ENCODE results near the gene SOAT2. TPM values are rescaled to one million over a fixed set of nuclear protein-coding genes. Genes with fewer than 3 reads are reported as not detected.
"Not testable (repeated sequence)": the region's sequence is repeated elsewhere in the genome, so short reads cannot be mapped to it uniquely, and the experiment has no call there.

SOAT2 gene
- total RNA-seq, 1 experiment from 2014 or later: not detected

DNA sequence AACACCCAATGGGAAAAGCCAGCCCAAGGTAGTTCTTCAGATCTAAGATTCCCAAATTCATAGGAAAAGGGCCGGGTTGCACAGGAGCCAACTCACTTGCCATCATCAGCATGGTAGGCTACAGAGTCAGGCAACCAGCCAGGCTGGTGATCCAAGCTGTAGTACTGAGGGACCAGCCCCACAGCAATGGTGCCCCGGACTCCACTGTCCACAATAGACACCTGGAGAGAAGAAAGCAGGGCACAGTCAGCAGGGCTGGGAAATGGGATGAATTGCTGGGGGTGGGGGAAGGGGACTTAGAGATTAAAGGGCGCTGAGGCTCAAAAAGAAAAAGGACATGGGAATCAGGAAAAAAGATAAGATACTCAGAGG is 28.3 kb upstream of the SOAT2 start:
- no peak for DNase-seq
- no peaks in the 10 kb centered on the region for H3K9me3 ChIP-seq
- H3K36me3 ChIP-seq: peaks cover 14% of the 10 kb centered on the region
- H3K27me3 ChIP-seq: no peaks in the 10 kb centered on the region
- H3K4me3 ChIP-seq: no peak overlapping the region

DNA sequence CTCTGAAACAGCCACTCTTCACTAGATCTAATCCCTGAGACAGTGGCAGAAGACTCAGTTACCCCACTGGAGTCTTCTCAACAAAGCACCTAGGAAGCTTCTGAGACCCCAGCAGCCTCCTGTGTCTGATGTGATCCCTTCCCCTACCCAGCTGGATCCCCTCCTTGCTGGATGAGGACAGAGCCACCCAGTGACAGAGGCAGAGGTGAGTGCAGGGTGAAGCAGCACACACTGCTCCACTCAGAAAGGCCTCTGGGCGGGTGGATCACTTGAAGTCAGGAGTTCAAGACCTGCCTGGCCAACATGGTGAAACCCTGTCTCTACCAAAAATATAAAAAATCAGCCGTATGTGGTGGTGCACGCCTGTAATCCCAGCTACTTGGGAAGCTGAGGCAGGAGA is 26.8 kb upstream of the SOAT2 start:
- no peak for DNase-seq
- Histone ChIP-seq H3K27me3 (no peaks in the 10 kb centered on the region), H3K4me3 (no peak overlapping the region), H3K36me3 (peaks cover 8% of the 10 kb centered on the region), H3K9me3 (no peaks in the 10 kb centered on the region)

DNA sequence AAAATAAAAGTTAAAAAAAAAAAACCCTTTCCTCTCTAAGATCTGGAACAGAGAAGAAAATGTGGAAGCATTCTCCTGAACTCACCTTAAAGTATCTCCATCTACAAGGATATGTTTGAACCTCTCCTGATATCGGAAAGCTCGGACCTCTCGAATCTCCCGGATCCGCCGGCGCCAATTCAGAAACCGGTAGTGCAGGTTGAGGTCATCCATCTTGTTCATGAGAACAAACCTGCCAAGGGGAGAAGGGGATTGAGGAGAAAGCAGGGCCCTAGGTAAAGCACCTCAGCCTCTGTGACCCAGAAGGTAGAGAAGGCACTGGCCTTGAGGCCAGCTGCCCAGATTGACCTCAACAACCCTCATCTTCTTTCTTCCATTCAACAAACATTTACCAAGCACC is 26.3 kb upstream of the SOAT2 start:
- no peak overlapping the region for H3K4me3 ChIP-seq
- H3K9me3 ChIP-seq: no peaks in the 10 kb centered on the region
- DNase-seq: no peak
- no peaks in the 10 kb centered on the region for H3K27me3 ChIP-seq
- peaks cover 8% of the 10 kb centered on the region for H3K36me3 ChIP-seq

DNA sequence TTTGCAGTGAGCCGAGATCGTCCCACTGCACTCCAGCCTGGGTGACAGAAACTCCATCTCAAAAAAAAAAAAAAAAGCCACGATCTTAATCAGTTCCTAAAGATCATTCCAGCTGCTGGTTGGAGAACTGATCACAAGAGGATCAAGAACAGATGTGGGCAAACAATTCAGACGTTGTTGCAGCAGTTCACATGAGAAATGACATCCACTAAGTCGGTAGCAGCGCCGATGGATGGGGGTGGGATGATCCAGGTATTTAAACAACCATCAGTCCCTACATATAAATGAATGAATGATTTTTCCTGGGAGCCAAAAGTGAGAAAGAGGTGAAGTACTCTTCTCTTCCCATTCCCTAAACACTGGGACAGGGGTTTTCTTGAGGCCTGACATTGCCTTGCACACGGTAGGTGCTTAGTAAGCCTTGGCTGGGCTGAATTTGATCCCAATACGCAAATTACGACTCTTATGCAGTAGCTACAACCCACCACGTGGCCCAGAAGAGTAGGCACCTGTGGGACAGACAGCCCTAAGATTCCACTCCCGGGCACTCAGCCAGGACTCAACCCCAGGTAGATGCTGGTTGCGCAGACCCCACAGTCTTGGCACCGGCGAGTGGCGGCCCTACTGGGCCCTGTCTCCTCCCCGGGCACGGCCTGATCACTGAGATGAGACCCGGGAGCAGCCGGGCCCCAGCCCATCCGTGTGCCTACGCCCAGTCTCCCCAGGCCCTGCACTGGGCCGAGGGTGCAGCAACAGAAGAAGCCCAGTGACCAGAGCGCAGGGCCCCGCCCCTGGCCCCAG is 24.7 kb upstream of the SOAT2 start:
- peak overlapping the region; percentile 65 for H3K4me3 ChIP-seq
- H3K36me3 ChIP-seq: peaks cover 8% of the 10 kb centered on the region
- 0 out of 2 replicates have a peak, but pooled peaks cover 2% of the 10 kb centered on the region for H3K9me3 ChIP-seq
- no peak for DNase-seq
- H3K27me3 ChIP-seq: no peaks in the 10 kb centered on the region

DNA sequence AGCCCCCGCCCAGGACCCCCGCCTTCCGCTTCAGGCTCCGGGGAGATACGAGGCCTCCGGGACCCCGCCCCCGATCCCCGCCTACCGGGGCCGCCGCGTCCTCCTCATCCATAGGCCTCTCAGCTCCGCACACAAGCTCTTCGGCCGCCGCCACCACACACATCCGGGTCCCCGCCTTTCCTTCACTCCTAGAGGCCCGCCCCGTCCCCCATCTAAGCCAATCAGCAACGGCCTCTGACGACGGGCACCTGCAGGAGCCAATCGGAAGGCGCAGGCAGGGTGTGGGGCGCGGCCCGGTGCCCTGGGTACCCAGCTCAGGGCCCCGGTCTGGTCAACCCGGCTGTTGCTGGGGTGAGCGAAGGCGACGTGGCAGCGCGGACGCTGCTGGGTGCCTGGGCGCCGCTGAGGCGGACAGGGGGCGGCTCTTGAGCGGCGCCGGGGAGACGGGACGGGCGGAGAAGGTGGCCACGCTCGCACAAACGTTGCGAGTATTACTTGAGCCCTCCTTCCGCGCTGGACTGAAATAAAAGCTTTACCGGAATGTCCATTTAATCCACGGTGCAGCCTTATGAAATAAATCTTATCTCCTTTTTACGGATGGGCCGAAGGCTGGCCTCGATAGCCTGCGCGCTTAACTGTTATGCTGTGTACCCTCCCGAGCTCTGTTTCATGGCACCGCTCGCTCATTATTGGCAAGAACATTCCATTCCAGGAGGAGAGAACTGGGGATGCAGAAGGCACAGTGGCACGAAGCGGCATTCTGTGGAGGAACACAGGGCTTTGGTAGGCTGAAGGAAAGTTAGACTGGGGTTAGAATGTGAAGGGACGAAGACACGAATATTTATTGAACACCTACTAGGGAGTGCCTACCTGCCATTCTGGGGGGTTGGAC is 23.8 kb upstream of the SOAT2 start, which contains the start of gene SPRYD3:
SPRYD3 (minus strand) TSS at position 165 of the 892 bp plus-strand sequence; CDS start at position 108, 57 bp downstream.
- H3K36me3 ChIP-seq: peaks cover 8% of the 10 kb centered on the region
- H3K27me3 ChIP-seq: no peaks in the 10 kb centered on the region

DNA sequence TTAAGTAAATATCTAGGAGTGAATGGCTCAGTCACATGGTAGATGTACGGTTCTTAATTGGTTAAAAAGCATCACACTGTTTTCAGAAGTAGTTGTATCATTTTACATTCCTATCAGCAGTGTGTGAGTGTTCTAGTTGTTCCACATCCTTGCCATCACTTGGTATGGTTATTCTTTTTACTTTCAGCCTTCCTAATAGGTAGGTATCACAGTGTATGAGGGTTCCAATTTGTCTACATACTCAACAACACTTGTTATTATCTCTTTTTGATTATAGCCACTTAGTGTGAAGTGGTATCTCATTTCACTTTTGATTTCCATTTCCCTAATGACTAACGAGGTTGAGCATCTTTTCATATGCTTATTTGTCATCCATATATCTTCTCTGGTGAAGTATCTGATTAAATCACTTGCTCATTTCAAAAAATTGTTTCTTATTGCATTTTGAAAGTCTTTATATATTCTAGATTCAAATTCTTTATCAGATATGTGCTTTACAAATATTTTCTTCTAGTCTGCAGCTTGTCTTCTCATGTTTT is 20.6 kb upstream of the SOAT2 start:
- no peak for DNase-seq
- Histone ChIP-seq H3K4me3 (no peak overlapping the region), H3K27me3 (no peaks in the 10 kb centered on the region), H3K36me3 (no peaks in the 10 kb centered on the region), H3K9me3 (peaks cover 2% of the 10 kb centered on the region; the same call in 1 of the 2 replicates)

More for the DNA sequence above, 23.8 kb upstream of the SOAT2 start, which contains the start of gene SPRYD3:
- Histone ChIP-seq H3K9me3 (peaks cover 2% of the 10 kb centered on the region; the same call in 1 of the 2 replicates), H3K4me3 (peak within 1 kb of the TSS; percentile 65)
- DNase-seq: peak; percentile 99

DNA sequence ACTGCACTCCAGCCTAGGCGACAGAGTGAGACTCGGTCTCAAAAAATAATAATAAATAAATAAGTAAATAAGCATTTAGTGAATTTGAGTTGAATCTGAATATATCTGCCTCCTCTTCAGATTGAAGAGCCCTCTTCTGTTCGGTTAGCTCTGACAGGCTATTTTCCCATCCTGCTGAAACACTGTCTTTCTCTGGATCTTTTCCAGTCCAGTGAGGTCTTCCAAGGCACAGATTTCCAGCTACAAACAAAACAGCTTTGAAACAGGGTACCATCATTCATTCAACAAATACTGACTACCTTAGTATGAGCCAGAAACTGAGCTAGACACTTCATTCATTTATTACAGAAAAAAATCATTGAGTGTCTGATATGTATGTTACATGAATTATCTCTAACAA is 16.9 kb upstream of the SOAT2 start:
- no peaks in the 10 kb centered on the region for H3K36me3 ChIP-seq
- no peak overlapping the region for H3K4me3 ChIP-seq
- H3K27me3 ChIP-seq: no peaks in the 10 kb centered on the region
- no peak for DNase-seq
- H3K9me3 ChIP-seq: peaks cover 2% of the 10 kb centered on the region; the same call in 1 of the 2 replicates

DNA sequence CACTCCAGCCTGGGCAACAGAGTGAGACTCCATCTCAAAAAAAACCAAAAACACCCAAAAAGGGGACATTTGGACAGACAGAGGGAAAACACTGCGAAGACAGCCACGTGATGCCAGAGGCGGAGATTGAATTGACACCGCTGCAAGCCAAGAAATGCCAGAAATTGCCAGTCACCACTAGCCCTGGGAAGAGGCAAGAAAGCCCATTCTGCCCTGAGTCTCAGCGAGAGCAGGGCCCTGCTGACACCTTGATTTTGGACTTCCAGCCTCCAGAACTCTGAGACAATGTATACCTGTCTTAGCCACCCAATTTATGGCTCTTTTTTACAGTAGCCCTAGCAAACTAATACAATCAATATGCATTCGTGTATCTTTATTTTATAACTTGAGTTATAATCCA is 13.2 kb upstream of the SOAT2 start:
- Histone ChIP-seq H3K4me3 (no peak overlapping the region), H3K27me3 (no peaks in the 10 kb centered on the region)

DNA sequence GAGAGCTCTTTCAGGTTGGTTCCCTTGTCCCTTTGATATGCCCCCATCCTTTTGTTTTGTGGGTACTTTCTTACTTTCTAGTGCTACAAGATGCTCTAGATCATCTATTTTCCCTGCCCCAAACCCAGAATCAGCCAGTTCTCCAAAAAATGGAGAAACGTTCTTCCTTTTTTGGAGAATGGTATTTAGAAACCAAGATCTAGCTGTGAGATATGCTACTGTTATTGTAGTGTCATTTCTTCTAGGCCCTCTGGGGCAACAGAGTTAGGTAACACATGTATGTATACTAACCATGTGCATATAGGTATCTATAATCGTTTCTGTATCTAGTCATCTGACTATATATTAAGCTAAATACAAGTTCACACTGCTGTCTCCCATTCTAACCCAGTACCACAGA is 12.7 kb upstream of the SOAT2 start:
- Histone ChIP-seq H3K9me3 (no peaks in the 10 kb centered on the region), H3K36me3 (no peaks in the 10 kb centered on the region), H3K27me3 (no peaks in the 10 kb centered on the region), H3K4me3 (no peak overlapping the region)
- no peak for DNase-seq

More for the DNA sequence above, 13.2 kb upstream of the SOAT2 start:
- H3K36me3 ChIP-seq: no peaks in the 10 kb centered on the region
- no peak for DNase-seq
- no peaks in the 10 kb centered on the region for H3K9me3 ChIP-seq

DNA sequence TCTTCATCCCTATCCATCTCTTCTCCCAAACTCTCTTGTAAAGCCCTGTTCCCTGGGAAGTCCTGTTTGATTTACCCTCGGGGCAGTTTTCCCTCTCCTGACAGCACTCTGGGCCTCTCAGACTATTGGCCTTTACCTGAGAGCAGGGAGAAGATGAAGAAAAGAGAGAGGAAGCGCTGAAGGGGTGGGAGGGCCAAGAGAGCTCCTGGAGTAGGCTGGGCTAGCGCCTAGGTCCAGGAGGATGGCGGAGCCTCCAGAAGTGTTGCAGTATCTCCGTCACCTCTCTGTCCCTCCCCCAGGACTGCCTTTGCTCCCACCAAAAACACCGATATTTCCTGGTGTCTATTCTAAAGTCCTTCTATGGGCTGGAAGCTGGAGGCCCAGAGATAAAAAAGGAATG is 11.5 kb upstream of the SOAT2 start:
- Histone ChIP-seq H3K9me3 (no peaks in the 10 kb centered on the region), H3K36me3 (no peaks in the 10 kb centered on the region), H3K4me3 (no peak overlapping the region), H3K27me3 (no peaks in the 10 kb centered on the region)
- no peak for DNase-seq

DNA sequence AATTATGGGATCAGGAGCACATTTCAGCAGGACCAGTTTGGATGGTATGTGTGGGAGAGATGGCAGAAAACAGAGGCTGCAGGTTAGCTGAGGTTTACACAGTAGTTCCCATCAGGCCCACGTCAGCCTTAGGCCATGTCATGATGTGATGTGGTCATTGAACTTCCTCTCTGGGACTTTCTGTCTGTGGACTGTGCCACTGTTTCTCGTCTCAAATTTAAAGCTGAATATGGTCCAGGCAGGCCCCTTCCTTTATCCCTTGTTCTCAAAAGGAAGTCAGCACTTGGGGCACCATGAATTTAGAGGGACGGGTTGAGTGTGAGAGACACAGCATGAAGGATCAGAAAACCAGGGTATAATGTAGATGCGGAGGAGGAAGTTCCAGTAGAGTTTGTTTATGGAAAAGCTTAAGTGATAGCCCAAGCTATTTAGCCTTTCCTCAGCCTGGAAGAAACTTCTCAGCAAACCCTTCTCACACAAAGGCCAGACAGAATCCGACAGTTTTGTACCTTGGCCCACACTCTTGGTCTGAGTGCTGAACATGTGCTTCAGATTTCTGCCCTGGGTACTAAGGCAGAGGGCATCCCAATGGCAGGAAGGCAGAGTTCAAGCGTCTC is 9.4 kb upstream of the SOAT2 start:
- no peaks in the 10 kb centered on the region for H3K36me3 ChIP-seq
- no peaks in the 10 kb centered on the region for H3K9me3 ChIP-seq
- DNase-seq: no peak
- H3K4me3 ChIP-seq: no peak overlapping the region
- H3K27me3 ChIP-seq: no peaks in the 10 kb centered on the region

DNA sequence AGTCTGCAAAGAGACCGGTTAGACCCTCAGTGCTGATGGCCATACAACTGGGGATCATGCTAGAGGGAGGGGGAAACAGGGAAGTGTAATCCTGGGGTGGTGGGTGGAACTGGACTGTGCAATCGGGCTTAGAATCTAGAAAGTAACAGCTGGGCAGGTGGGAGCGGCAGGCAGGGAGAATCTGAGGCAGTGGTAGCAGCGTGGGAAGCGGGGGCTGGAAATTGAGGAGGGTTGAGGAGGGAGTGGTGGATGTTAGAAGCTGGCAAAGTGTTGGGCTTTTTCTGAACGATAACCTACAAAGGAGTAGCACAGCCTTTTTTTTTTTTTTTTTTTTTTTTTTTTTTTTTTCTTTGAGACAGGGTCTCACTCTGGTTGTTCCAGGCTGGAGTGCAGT is 8.9 kb upstream of the SOAT2 start:
- H3K27me3 ChIP-seq: no peaks in the 10 kb centered on the region
- DNase-seq: no peak
- no peak overlapping the region for H3K4me3 ChIP-seq
- H3K9me3 ChIP-seq: no peaks in the 10 kb centered on the region
- H3K36me3 ChIP-seq: no peaks in the 10 kb centered on the region

DNA sequence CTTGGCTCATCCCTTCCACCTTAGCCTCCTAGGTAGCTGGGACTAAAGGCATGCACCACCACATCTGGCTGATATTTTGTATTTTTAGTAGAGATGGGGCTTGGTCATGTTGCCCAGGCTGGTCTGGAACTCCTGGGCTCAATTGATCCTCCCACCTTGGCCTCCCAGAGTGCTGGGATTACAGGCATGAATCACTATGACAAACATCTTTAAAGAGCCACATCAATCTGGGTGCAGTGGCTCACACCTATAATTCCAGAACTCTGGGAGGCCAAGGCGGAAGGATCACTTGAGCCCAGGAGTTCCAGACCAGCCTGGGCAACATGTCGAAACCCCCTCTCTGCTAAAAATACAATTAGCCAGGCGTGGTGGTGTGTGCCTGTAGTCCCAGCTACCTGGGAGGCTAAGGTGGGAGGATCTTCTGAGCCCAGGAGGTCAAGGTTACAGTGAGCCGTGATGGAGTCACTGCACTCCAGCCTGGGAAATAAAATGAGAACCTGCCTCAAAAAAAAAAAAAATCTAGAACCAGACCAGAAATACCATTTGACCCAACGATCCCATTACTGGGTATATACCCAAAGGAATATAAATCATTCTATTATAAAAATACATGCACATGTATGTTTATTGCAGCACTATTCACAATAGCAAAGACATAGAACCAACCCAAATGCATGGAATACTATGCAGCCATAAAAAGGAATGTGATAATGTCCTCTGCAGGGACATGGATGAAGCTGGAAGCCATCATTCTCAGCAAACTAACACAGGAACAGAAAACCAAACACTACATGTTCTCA is 8.3 kb upstream of the SOAT2 start:
- DNase-seq: peak; percentile 51
- not testable (repeated sequence) for H3K9me3 ChIP-seq, H3K27me3 ChIP-seq, H3K4me3 ChIP-seq, H3K36me3 ChIP-seq

DNA sequence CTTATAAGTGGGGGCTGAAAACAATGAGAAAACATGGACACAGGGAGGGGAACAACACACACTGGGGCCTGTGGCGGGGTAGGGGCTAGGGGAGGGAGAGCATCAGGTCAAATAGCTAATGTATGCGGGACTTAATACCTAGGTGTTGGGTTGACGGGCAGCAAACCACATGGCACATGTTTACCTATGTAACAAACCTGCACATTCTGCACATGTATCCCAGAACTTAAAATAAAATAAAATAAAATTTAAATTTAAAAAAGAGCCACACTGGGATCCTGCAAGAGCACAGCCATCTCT is 7.7 kb upstream of the SOAT2 start:
- H3K9me3 ChIP-seq, H3K36me3 ChIP-seq, H3K27me3 ChIP-seq, H3K4me3 ChIP-seq, DNase-seq: not testable (repeated sequence)

DNA sequence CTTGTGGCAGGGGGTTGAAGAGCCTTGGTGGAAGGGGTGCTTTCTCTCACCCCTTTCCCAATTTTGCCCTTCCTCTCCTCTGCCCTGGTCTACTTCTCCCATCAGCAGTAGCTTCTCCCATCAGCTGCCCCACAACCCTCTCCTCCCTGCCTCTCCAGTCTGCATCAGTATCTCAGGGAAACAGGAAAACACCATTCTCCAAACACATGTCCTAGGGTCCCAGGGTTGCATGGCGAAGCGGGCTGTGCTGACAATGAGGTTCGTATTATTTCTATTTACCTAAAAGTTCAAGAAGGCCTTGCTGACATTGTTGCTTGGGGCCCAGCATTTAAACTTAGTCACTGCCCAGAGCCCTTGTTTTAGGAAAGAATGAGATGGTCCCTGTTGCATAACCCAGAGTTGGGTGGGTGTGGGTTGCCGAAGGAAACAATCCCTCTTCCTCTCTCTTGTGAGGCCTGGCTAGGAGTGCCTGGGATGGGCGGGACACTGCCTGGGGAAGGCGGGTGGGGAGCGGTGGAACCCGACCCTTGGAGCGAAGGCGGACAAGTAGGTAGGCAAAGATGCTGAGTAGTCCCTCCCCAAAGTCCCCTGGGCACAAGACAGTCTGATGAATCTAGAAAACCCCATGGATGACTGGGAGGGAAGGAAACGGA is 7.1 kb upstream of the SOAT2 start:
- DNase-seq: peak; percentile 29

DNA sequence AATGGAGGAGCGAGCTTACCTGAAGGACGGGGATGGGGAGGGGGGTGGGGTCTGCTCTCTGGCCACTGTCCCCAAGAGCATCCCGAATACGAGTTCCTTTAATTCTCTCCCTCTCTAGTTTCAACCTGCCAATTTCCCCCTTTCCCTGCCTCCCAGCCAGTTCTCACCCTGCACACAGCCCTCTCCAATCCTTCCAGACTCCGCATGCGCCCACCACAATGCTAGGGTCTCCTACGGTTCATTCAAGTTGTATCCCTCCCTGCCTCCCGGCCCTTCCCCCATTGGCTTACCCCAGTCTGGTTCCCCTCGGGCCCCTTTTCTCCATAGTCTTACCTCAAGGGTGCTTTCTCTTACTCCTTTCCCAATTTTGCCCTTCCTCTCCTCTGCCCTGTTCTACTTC is 6.5 kb upstream of the SOAT2 start:
- Histone ChIP-seq H3K36me3 (no peaks in the 10 kb centered on the region), H3K27me3 (no peaks in the 10 kb centered on the region)
- no peak for DNase-seq

More for the DNA sequence above, 7.1 kb upstream of the SOAT2 start:
- Histone ChIP-seq H3K4me3 (no peak overlapping the region), H3K27me3 (no peaks in the 10 kb centered on the region), H3K9me3 (no peaks in the 10 kb centered on the region), H3K36me3 (no peaks in the 10 kb centered on the region)

More for the DNA sequence above, 6.5 kb upstream of the SOAT2 start:
- no peaks in the 10 kb centered on the region for H3K9me3 ChIP-seq
- H3K4me3 ChIP-seq: peak overlapping the region; percentile 54

Data from MG63 (cell line).